Ovary (tissue), 9 donors: Measurements from ENCODE around the gene NVL. TPM values are rescaled to one million over a fixed set of nuclear protein-coding genes. Genes with fewer than 3 reads are reported as not detected.

Experiments
- DNase-seq, 5 donors: peaks; one replicate each; pipeline ENCODE4 v3.0.0-alpha.2; 2019 to 2020
- H3K27ac ChIP-seq, 2 donors: fragments of 200-600 bp; one replicate each; pipeline versions ENCODE4 v1.5.1 to v1.8.0; 2019 to 2022
- H3K27me3 ChIP-seq: fragments of 200-600 bp; one replicate; pipeline ENCODE4 v1.8.0; 2022
- H3K36me3 ChIP-seq: fragments of 200-600 bp; sonication (generic); one replicate; pipeline ENCODE4 v1.5.1; 2019
- H3K4me1 ChIP-seq: one replicate; pipeline ENCODE4 v1.8.1; 2013; ENCODE audit warnings: mild to moderate bottlenecking, moderate library complexity; ENCODE audit not compliant: insufficient read depth
- H3K4me3 ChIP-seq: fragments of 200-600 bp; sonication (generic); one replicate; pipeline ENCODE4 v1.5.1; 2017
- H3K9me3 ChIP-seq, 2 donors: fragments of 200-600 bp in 1 of 2; sonication (generic) in 1 of 2; one replicate each; pipeline versions ENCODE4 v1.5.1 to v1.8.1; 2013 to 2019; ENCODE audit warnings: mild to moderate bottlenecking in 1 of 2, moderate library complexity in 1 of 2
- CTCF ChIP-seq, 3 donors: fragments of 450-650 bp in 2 of 3; fragments of 200-600 bp in 1 of 3; IDR thresholded peaks; one replicate each; pipeline versions ENCODE4 v1.5.1 to v1.8.0; 2016 to 2022; ENCODE audit warnings: antibody characterized with exemption in 3 of 3, mild to moderate bottlenecking in 1 of 3
- EP300 ChIP-seq: sonication (generic); formaldehyde crosslinking; IDR thresholded peaks from one replicate; pipeline ENCODE4 v1.6.1; 2017; ENCODE audit warnings: antibody characterized with exemption
- POLR2A ChIP-seq: fragments of 450-650 bp; IDR thresholded peaks from one replicate; pipeline ENCODE4 v1.6.1; 2017; ENCODE audit warnings: antibody characterized with exemption, mild to moderate bottlenecking, moderate library complexity
- WGBS, 3 donors: extraction: QIAGEN DNeasy Blood & Tissue Kit in 1 of 3; methylation state at CpG; one replicate each; pipeline versions ENCODE4 v1.1.5 to v1.1.7; 2013 to 2017; 5-methylcytosine and 5-hydroxymethylcytosine counted together
- intact Hi-C, 4 donors: fragments of 100-400 bp; cut with DNase I; formaldehyde crosslinking; loops; one replicate each; pipeline versions ENCODE4 v1.11.0 to v1.15.1; 2022 to 2023
- polyA plus RNA-seq, 2 donors: library from polyadenylated mRNA; stranded (reverse); fragments of 200-250 nt in 1 of 2; fragments of 350-450 nt in 1 of 2; fragmentation: Illumina TruSeq in 1 of 2; extraction: RNeasy Lipid Tissue Mini Kit (QIAGEN cat#74804) in 1 of 2; gene quantifications; one replicate each; pipeline ENCODE4 v1.2.3, GENCODE V29; 2013 to 2014
- total RNA-seq, 7 donors: library from RNA; depleted of rRNA in 2 of 7; stranded (reverse); fragments of >200 nt in 2 of 7; fragmentation: NEBNext Ultra II Directional in 3 of 7; extraction: Animal tissue kit (Norgen Biotek cat#: 25700) in 3 of 7; gene quantifications; one replicate each; pipeline versions ENCODE4 v1.1.0 to v1.2.4, GENCODE V29; 2016 to 2023
- donor health status: DM: no; HTN: no; CAD: no; lungs with moderate emphysema.
- donor health status: DM: no; HTN: no; CAD: no.
- donor health status: Bipolar disorder and iron deficiency.
- donor health status: DM: yes; HTN: yes; CAD: no.
- donor health status: DM: no; HTN: no; CAD: no.
- donor health status: DM: yes; HTN: yes; CAD: no.

NVL gene
- total and polyA plus RNA-seq, 9 donors, result 15.4 to 31.9 (median 23.4) TPM

GRCh38 chr1:224226849-224227502 lies 103.0 kb downstream of the NVL start:
- intact Hi-C loops, result no loop called here
- no peaks in the 10 kb centered on the region for H3K9me3 ChIP-seq
- DNase-seq, result no peak
- no peak overlapping the region for H3K4me3 ChIP-seq
- WGBS, 3 donors, result 83 to 86% (median 85%) methylated on average over 6 of the region's 6 CpGs
- peaks cover 3% of the 10 kb centered on the region for H3K4me1 ChIP-seq
- H3K27ac ChIP-seq, result no peak overlapping the region
- H3K27me3 ChIP-seq, result no peaks in the 10 kb centered on the region
- H3K36me3 ChIP-seq, result no peaks in the 10 kb centered on the region
- TF ChIP-seq CTCF (IDR thresholded peaks at IDR 0.05) (no peak), POLR2A (no peak), EP300 (no peak)

GRCh38 chr1:224223819-224224714 lies 105.9 kb downstream of the NVL start:
- intact Hi-C loops, result no loop called here

GRCh38 chr1:224219612-224220059 lies 110.3 kb downstream of the NVL start:
- intact Hi-C loops, result no loop called here
- no peaks in the 10 kb centered on the region for H3K36me3 ChIP-seq
- H3K27ac ChIP-seq, result no peak overlapping the region
- peaks cover 3% of the 10 kb centered on the region for H3K4me1 ChIP-seq
- H3K27me3 ChIP-seq, result no peaks in the 10 kb centered on the region
- TF ChIP-seq CTCF (IDR thresholded peaks at IDR 0.05) (no peak), EP300 (no peak), POLR2A (no peak)
- 60 to 67% (median 65%) methylated on average over 7 of the region's 7 CpGs for WGBS, 3 donors
- no peaks in the 10 kb centered on the region for H3K9me3 ChIP-seq
- H3K4me3 ChIP-seq, result no peak overlapping the region
- no peak for DNase-seq

More at GRCh38 chr1:224223819-224224714, 105.9 kb downstream of the NVL start:
- DNase-seq, result no peak
- Histone ChIP-seq H3K4me3 (no peak overlapping the region), H3K9me3 (no peaks in the 10 kb centered on the region), H3K27ac (no peak overlapping the region), H3K27me3 (no peaks in the 10 kb centered on the region), H3K36me3 (no peaks in the 10 kb centered on the region), H3K4me1 (peaks cover 3% of the 10 kb centered on the region)
- WGBS, 3 donors, result 32 to 57% (median 45%) methylated on average over 12 of the region's 12 CpGs
- TF ChIP-seq EP300, result no peak

GRCh38 chr1:224219011-224219611 lies 110.9 kb downstream of the NVL start:
- no peak overlapping the region for H3K27ac ChIP-seq
- H3K9me3 ChIP-seq, result no peaks in the 10 kb centered on the region
- H3K36me3 ChIP-seq, result no peaks in the 10 kb centered on the region
- no peak for DNase-seq
- intact Hi-C loops, result no loop called here
- H3K4me3 ChIP-seq, result no peak overlapping the region
- peaks cover 1% of the 10 kb centered on the region for H3K4me1 ChIP-seq
- WGBS, 3 donors, result 86 to 91% (median 88%) methylated on average over 5 of the region's 5 CpGs
- TF ChIP-seq POLR2A, result no peak
- TF ChIP-seq EP300, result no peak
- no peak for TF ChIP-seq CTCF (IDR thresholded peaks at IDR 0.05)
- no peaks in the 10 kb centered on the region for H3K27me3 ChIP-seq
